ENCODE data around the gene CHERP.
A peak's percentile ranks its signal among the peaks of the same experiment; 100 is the strongest.
"Not testable (repeated sequence)": the region's sequence is repeated elsewhere in the genome, so short reads cannot be mapped to it uniquely, and the experiment has no call there.

Gene CHERP

GRCh38 chr19:16476401-16476800 lies 65.8 kb downstream of the CHERP start:
- DNase-seq (ENCODE audit: low read depth): no peak
- H3K4me3 ChIP-seq (ENCODE audit: control insufficient read depth, low read depth, low read length): no peak overlapping the region
- no peak for TF ChIP-seq CTCF (IDR thresholded peaks at IDR 0.05; ENCODE audit: control insufficient read depth, insufficient read depth, low read depth, low read length, missing control alignments)

- no peak for TF ChIP-seq CTCF (IDR thresholded peaks at IDR 0.05; ENCODE audit: control insufficient read depth, insufficient read depth, low read depth, low read length, missing control alignments)
- no peak overlapping the region for H3K4me3 ChIP-seq (ENCODE audit: control insufficient read depth, low read depth, low read length)
- no peak for DNase-seq (ENCODE audit: low read depth)
Observed at GRCh38 chr19:16473875-16474392, 68.3 kb downstream of the CHERP start.

- TF ChIP-seq CTCF (IDR thresholded peaks at IDR 0.05; ENCODE audit: control insufficient read depth, insufficient read depth, low read depth, low read length, missing control alignments): no peak
- no peak overlapping the region for H3K4me3 ChIP-seq (ENCODE audit: control insufficient read depth, low read depth, low read length)
- no peak for DNase-seq (ENCODE audit: low read depth)
Observed at GRCh38 chr19:16472992-16473391, 69.2 kb downstream of the CHERP start.

GRCh38 chr19:16472559-16472899 lies 69.7 kb downstream of the CHERP start:
- DNase-seq (ENCODE audit: low read depth): not testable (repeated sequence)
- H3K4me3 ChIP-seq (ENCODE audit: control insufficient read depth, low read depth, low read length): peak overlapping the region; percentile 65

- no peak for DNase-seq (ENCODE audit: low read depth)
- H3K4me3 ChIP-seq (ENCODE audit: control insufficient read depth, low read depth, low read length): peak overlapping the region; percentile 72
- TF ChIP-seq CTCF (IDR thresholded peaks at IDR 0.05; ENCODE audit: control insufficient read depth, insufficient read depth, low read depth, low read length, missing control alignments): no peak
Observed at GRCh38 chr19:16470911-16471811, 71.1 kb downstream of the CHERP start.

- TF ChIP-seq CTCF (IDR thresholded peaks at IDR 0.05; ENCODE audit: control insufficient read depth, insufficient read depth, low read depth, low read length, missing control alignments): no peak
- no peak for DNase-seq (ENCODE audit: low read depth)
Observed at GRCh38 chr19:16470541-16470910, 71.7 kb downstream of the CHERP start.

More at GRCh38 chr19:16470541-16470910, 71.7 kb downstream of the CHERP start:
- peak overlapping the region; percentile 72; the same call in 1 of the 2 replicates for H3K4me3 ChIP-seq (ENCODE audit: control insufficient read depth, low read depth, low read length)
